Heart left ventricle (tissue), 13 donors: ENCODE results near the gene LPCAT2.

Experiments
- POLR2A ChIP-seq, 2 donors: fragments of 450-650 bp; IDR thresholded peaks; one replicate each; pipeline ENCODE4 v1.6.1; 2017; ENCODE audit warnings: antibody characterized with exemption in 2 of 2, mild to moderate bottlenecking in 2 of 2, moderate library complexity in 2 of 2
- TF ChIP-seq, protein P1 (sequence below), 12 donors: fragments of 200-600 bp; sonication (generic) in 4 of 12; IDR thresholded peaks; one replicate each; pipeline versions ENCODE4 v1.5.0 to v1.8.0; 2018 to 2022; ENCODE audit warnings: antibody characterized with exemption in 12 of 12, mild to moderate bottlenecking in 5 of 12
- donor health status: ischemic (EF 13 %, LVEDD 7.1; RV severe dilation, severe dysfunction).
- donor health status: DM: no; HTN: yes; CAD: no.
- donor health status: DM: no; HTN: no; CAD: no.
- donor health status: ischemic (EF 25% LVEDD 6.9; RV normal size, moderate dysfunction).
- donor health status: ischemic (EF 25% LVEDD 5.7; RV mildly dilated, moderate dysfunction).
- donor health status: ischemic (EF 35%, LVEDD 5.7; RV mildly dilated, moderate dysfunction).
- donor health status: nonischemic (EF 11% LVEDD 7.7; RV severe dilation, severe dysfunction).
- donor health status: DM: yes; HTN: yes; CAD: no.
- donor health status: PGD.
- donor health status: ischemic (EF 29% LVEDD 5.4; RV normal size, mild dysfunction).
- donor health status: nonischemic (EF 23%, LVEDD 6.1; RV moderate dilation, normal function).

DNA sequence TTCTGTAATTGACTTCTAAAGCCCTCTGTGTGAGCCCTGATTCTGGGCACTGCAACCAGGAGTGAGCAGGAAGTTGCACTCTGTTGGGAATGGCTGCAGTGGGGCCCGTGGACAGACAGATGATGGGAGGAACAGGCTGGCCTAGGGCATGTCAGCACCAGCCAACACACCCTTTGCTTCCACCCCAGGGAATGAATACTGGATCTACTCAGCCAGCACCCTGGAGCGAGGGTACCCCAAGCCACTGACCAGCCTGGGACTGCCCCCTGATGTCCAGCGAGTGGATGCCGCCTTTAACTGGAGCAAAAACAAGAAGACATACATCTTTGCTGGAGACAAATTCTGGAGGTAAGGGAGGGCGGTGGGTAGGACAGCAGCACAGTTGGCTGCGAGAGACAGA lies 10.8 kb upstream of the LPCAT2 start:
- TF ChIP-seq, protein P1, sequence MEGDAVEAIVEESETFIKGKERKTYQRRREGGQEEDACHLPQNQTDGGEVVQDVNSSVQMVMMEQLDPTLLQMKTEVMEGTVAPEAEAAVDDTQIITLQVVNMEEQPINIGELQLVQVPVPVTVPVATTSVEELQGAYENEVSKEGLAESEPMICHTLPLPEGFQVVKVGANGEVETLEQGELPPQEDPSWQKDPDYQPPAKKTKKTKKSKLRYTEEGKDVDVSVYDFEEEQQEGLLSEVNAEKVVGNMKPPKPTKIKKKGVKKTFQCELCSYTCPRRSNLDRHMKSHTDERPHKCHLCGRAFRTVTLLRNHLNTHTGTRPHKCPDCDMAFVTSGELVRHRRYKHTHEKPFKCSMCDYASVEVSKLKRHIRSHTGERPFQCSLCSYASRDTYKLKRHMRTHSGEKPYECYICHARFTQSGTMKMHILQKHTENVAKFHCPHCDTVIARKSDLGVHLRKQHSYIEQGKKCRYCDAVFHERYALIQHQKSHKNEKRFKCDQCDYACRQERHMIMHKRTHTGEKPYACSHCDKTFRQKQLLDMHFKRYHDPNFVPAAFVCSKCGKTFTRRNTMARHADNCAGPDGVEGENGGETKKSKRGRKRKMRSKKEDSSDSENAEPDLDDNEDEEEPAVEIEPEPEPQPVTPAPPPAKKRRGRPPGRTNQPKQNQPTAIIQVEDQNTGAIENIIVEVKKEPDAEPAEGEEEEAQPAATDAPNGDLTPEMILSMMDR (IDR thresholded peaks at IDR 0.05), result no peak
- TF ChIP-seq POLR2A (IDR thresholded peaks at IDR 0.05), result no peak
